Endothelial cell of hepatic sinusoid (primary cell): ENCODE measurements around the gene C2orf81.
"Not testable (repeated sequence)": the region's sequence is repeated elsewhere in the genome, so short reads cannot be mapped to it uniquely, and the experiment has no call there.

Experiments used
- in situ Hi-C: cut with HindIII; loops from 2 replicates; pipeline ENCODE4 v1.10.0; 2017; ENCODE audit warnings: low sequenced_read_pairs

C2orf81 gene

GRCh38 chr2:74424139-74424992 is 2.9 kb upstream of the C2orf81 start:
- in situ Hi-C loops, result no loop called here

- in situ Hi-C loops, result no loop called here
Measured at GRCh38 chr2:74423231-74424095, 2.0 kb upstream of the C2orf81 start.

- in situ Hi-C loops, result not testable (repeated sequence)
Measured at GRCh38 chr2:74420443-74421103, 846 bp downstream of the C2orf81 start.

GRCh38 chr2:74420006-74420405 is 1.4 kb downstream of the C2orf81 start:
- in situ Hi-C loops, result no loop called here

GRCh38 chr2:74419345-74419744 is 2.1 kb downstream of the C2orf81 start:
- in situ Hi-C loops, result no loop called here

- in situ Hi-C loops, result no loop called here
Measured at GRCh38 chr2:74418312-74418711, 3.1 kb downstream of the C2orf81 start.

GRCh38 chr2:74417763-74418162 is 3.7 kb downstream of the C2orf81 start:
- in situ Hi-C loops, result no loop called here

GRCh38 chr2:74417197-74417596 is 4.2 kb downstream of the C2orf81 start:
- in situ Hi-C loops, result no loop called here

- in situ Hi-C loops, result no loop called here
Measured at GRCh38 chr2:74416778-74417177, 4.6 kb downstream of the C2orf81 start.

GRCh38 chr2:74415762-74416395 is 5.5 kb downstream of the C2orf81 start:
- in situ Hi-C loops, result no loop called here

GRCh38 chr2:74414881-74415761 is 6.3 kb downstream of the C2orf81 start:
- in situ Hi-C loops, result no loop called here

GRCh38 chr2:74414441-74414840 is 7.0 kb downstream of the C2orf81 start:
- in situ Hi-C loops, result no loop called here

- in situ Hi-C loops, result no loop called here
Measured at GRCh38 chr2:74413001-74413698, 8.3 kb downstream of the C2orf81 start.

- in situ Hi-C loops, result no loop called here
Measured at GRCh38 chr2:74407682-74408081, 13.7 kb downstream of the C2orf81 start.

- in situ Hi-C loops, result no loop called here
Measured at GRCh38 chr2:74406035-74406434, 15.4 kb downstream of the C2orf81 start.

- in situ Hi-C loops, result no loop called here
Measured at GRCh38 chr2:74401891-74402290, 19.5 kb downstream of the C2orf81 start.

- in situ Hi-C loops, result no loop called here
Measured at GRCh38 chr2:74399785-74400184, 21.6 kb downstream of the C2orf81 start.

GRCh38 chr2:74396149-74396548 is 25.3 kb downstream of the C2orf81 start:
- in situ Hi-C loops, result no loop called here

- in situ Hi-C loops, result no loop called here
Measured at GRCh38 chr2:74393525-74393924, 27.9 kb downstream of the C2orf81 start.

GRCh38 chr2:74392449-74392743 is 29.0 kb downstream of the C2orf81 start:
- in situ Hi-C loops, result no loop called here
